A549 (cell line): ENCODE measurements around the gene LMAN1L. TPM values are rescaled to one million over a fixed set of nuclear protein-coding genes. Genes with fewer than 3 reads are reported as not detected.
A peak's percentile ranks its signal among the peaks of the same experiment; 100 is the strongest.

Experiments
- ATAC-seq, 2 experiments: fragments of 200-7000 bp in 1 of 2; fragments of >200 bp in 1 of 2; cut with Nextera tagmentation in 1 of 2; cut with Tn5 transposase in 1 of 2; 3 replicates each; pipeline versions ENCODE4 v1.8.0 to v1.9.1; 2018 to 2020; ENCODE audit warnings: mild to moderate bottlenecking in 1 of 2, moderate library complexity in 1 of 2
- CTCF ChIA-PET: fragments of 300-600 bp; sonication (Branson Sonifier 250); formaldehyde crosslinking; extraction: SDS; loops from one replicate; lab custom pipeline; 2021; ENCODE audit warnings: antibody characterized with exemption, inconsistent platforms; lab: Yijun Ruan, JAX
- POLR2A ChIA-PET: fragments of 350-600 bp; formaldehyde crosslinking; extraction: SDS; loops from one replicate; lab custom pipeline; 2021; ENCODE audit warnings: antibody characterized with exemption, inconsistent platforms; lab: Yijun Ruan, JAX
- DNase-seq, 2 experiments: peaks; one replicate each; pipeline versions ENCODE4 v3.0.0 to v3.0.0-alpha.2; 2011 to 2016; ENCODE audit warnings: low read depth in 1 of 2, low spot score in 1 of 2
- FAIRE-seq: peaks from 2 replicates; lab custom pipeline; 2011; peaks lifted over from hg19 to GRCh38; lab: Jason Lieb, UNC
- H3K27ac ChIP-seq, 2 experiments: fragments of >200 bp; sonication (Bioruptor Twin); formaldehyde crosslinking; 3 replicates each; pipeline ENCODE4 v1.5.1; 2016 to 2017
- H3K4me1 ChIP-seq: fragments of >200 bp; sonication (Bioruptor Twin); formaldehyde crosslinking; 3 replicates; pipeline ENCODE4 v1.6.1; 2016
- H3K4me2 ChIP-seq: fragments of >200 bp; sonication (Bioruptor Twin); formaldehyde crosslinking; 3 replicates; pipeline ENCODE4 v1.6.1; 2016
- H3K4me3 ChIP-seq: fragments of >200 bp; sonication (Bioruptor Twin); formaldehyde crosslinking; 3 replicates; pipeline ENCODE4 v1.5.1; 2016
- H3K9me3 ChIP-seq: fragments of >200 bp; sonication (Bioruptor Twin); formaldehyde crosslinking; 3 replicates; pipeline ENCODE4 v1.6.1; 2016
- BHLHE40 ChIP-seq: IDR thresholded peaks from 2 replicates; pipeline ENCODE4 v1.6.1; 2012; ENCODE audit warnings: low read depth, low read length, inconsistent platforms
- CBX2 ChIP-seq: fragments of 200-600 bp; sonication (generic); IDR thresholded peaks from 2 replicates; pipeline ENCODE4 v1.6.1; 2016; ENCODE audit warnings: low read depth, mild to moderate bottlenecking, borderline replicate concordance
- CEBPB ChIP-seq, 2 experiments: fragments of >200 bp in 1 of 2; sonication (Bioruptor Twin) in 1 of 2; formaldehyde crosslinking in 1 of 2; IDR thresholded peaks; 2 replicates each; pipeline ENCODE4 v1.6.1; 2012 to 2016
- CHD2 ChIP-seq: fragments of 150-350 bp; IDR thresholded peaks from 2 replicates; pipeline ENCODE4 v1.6.1; 2014; ENCODE audit warnings: low read length; ENCODE audit not compliant: partially characterized antibody
- CHD4 ChIP-seq: fragments of 200-600 bp; sonication (generic); IDR thresholded peaks from 2 replicates; pipeline ENCODE4 v1.6.1; 2016; ENCODE audit warnings: antibody characterized with exemption, mild to moderate bottlenecking, borderline replicate concordance
- E2F6 ChIP-seq: IDR thresholded peaks from 2 replicates; pipeline ENCODE4 v1.6.1; 2012; ENCODE audit warnings: low read depth, borderline replicate concordance
- EP300 ChIP-seq, 2 experiments: fragments of >200 bp; sonication (Bioruptor Twin); formaldehyde crosslinking; IDR thresholded peaks; 2 replicates in 1 of 2; 3 replicates in 1 of 2; pipeline ENCODE4 v1.6.1; 2016 to 2017
- ESRRA ChIP-seq: fragments of 150-350 bp; IDR thresholded peaks from 2 replicates; pipeline ENCODE4 v1.6.1; 2014; ENCODE audit warnings: mild to moderate bottlenecking, low read length, borderline replicate concordance
- HES2 ChIP-seq: fragments of >200 bp; sonication (Bioruptor Twin); formaldehyde crosslinking; IDR thresholded peaks from 2 replicates; pipeline ENCODE4 v1.6.1; 2016
- HEYL ChIP-seq: fragments of 250-450 bp; sonication (Bioruptor Pico); IDR thresholded peaks from 2 replicates; pipeline ENCODE4 v1.8.0; 2021; ENCODE audit warnings: mild to moderate bottlenecking, moderate library complexity
- KDM1A ChIP-seq: fragments of 200-600 bp; sonication (generic); IDR thresholded peaks from 2 replicates; pipeline ENCODE4 v1.6.1; 2016; ENCODE audit warnings: low read depth, mild to moderate bottlenecking
- KDM5A ChIP-seq: fragments of 200-600 bp; sonication (generic); IDR thresholded peaks from 2 replicates; pipeline ENCODE4 v1.6.1; 2016; ENCODE audit warnings: antibody characterized with exemption, mild to moderate bottlenecking
- NFE2L2 ChIP-seq: fragments of 150-350 bp; conservative IDR thresholded peaks from 2 replicates; pipeline ENCODE4 v1.6.1; 2014; ENCODE audit warnings: low read length
- NR3C1 ChIP-seq: fragments of >200 bp; sonication (Bioruptor Twin); formaldehyde crosslinking; IDR thresholded peaks from 3 replicates; pipeline ENCODE4 v1.6.1; 2017
- POLR2A ChIP-seq: IDR thresholded peaks from 2 replicates; pipeline ENCODE4 v1.6.1; 2012; ENCODE audit warnings: mild to moderate bottlenecking, low read length
- RAD21 ChIP-seq, 2 experiments: fragments of >200 bp in 1 of 2; sonication (Bioruptor Twin) in 1 of 2; formaldehyde crosslinking in 1 of 2; IDR thresholded peaks in 1 of 2; conservative IDR thresholded peaks in 1 of 2; 2 replicates in 1 of 2; 3 replicates in 1 of 2; pipeline ENCODE4 v1.6.1; 2012 to 2018; ENCODE audit warnings: inconsistent platforms in 1 of 2
- RFX5 ChIP-seq: fragments of 450-650 bp; IDR thresholded peaks from 2 replicates; pipeline ENCODE4 v1.7.1; 2014; ENCODE audit warnings: antibody characterized with exemption, mild to moderate bottlenecking, moderate library complexity
- SMC3 ChIP-seq: fragments of >200 bp; sonication (Bioruptor Twin); formaldehyde crosslinking; IDR thresholded peaks from 3 replicates; pipeline ENCODE4 v1.6.1; 2018; ENCODE audit warnings: inconsistent platforms
- TFCP2L1 ChIP-seq: fragments of 250-450 bp; sonication (Bioruptor Pico); IDR thresholded peaks from 2 replicates; pipeline ENCODE4 v1.5.0; 2021; ENCODE audit warnings: mild to moderate bottlenecking
- TP53 ChIP-seq: fragments of 250-450 bp; sonication (Bioruptor Pico); IDR thresholded peaks from 2 replicates; pipeline ENCODE4 v1.5.0; 2021; ENCODE audit warnings: mild to moderate bottlenecking, moderate library complexity
- USF2 ChIP-seq: fragments of 450-650 bp; IDR thresholded peaks from 2 replicates; pipeline ENCODE4 v1.6.1; 2014; ENCODE audit warnings: antibody characterized with exemption
- ZC3H11A ChIP-seq: fragments of 450-650 bp; IDR thresholded peaks from 2 replicates; pipeline ENCODE4 v1.6.1; 2014; ENCODE audit warnings: antibody characterized with exemption, mild to moderate bottlenecking
- WGBS: methylation state at CpG from one replicate; pipeline ENCODE4 v1.1.6; 2017; ENCODE audit errors: missing lambda C conversion rate; 5-methylcytosine and 5-hydroxymethylcytosine counted together
- polyA plus RNA-seq, 4 experiments: library from polyadenylated mRNA; depleted of rRNA in 3 of 4; stranded (reverse); fragments of >200 nt; fragmentation: RNase III in 1 of 4; extraction: RNeasy Plus Mini Kit Qiagen cat#74134 plus additional on column Dnase treatment in 1 of 4; gene quantifications; 2 replicates in 3 of 4; 3 replicates in 1 of 4; pipeline ENCODE4 v1.2.3, GENCODE V29; 2011 to 2017
- TF ChIP-seq, protein P1 (sequence below): IDR thresholded peaks from 2 replicates; pipeline ENCODE4 v1.6.1; 2012
- TF ChIP-seq, protein P2 (sequence below): fragments of >200 bp; sonication (Bioruptor Twin); formaldehyde crosslinking; IDR thresholded peaks from 3 replicates; pipeline ENCODE4 v1.5.1; 2016
- TF ChIP-seq, protein P3 (sequence below): fragments of >200 bp; sonication (Bioruptor Twin); formaldehyde crosslinking; IDR thresholded peaks from 3 replicates; pipeline ENCODE4 v1.6.1; 2016

LMAN1L gene
- polyA plus RNA-seq, 2 of the 4 experiments (the other 2 are of a cell fraction): not detected

- Histone ChIP-seq H3K9me3 (no peaks in the 10 kb centered on the region), H3K27ac (peak overlapping the region; percentile 41 to 57; a peak in 4 of 6 replicates), H3K4me3 (peak overlapping the region; percentile 26; the same call in 2 of the 3 replicates), H3K4me2 (peak overlapping the region; percentile 83), H3K4me1 (peaks cover 7% of the 10 kb centered on the region; the same call in 2 of the 3 replicates)
- POLR2A ChIA-PET: no interaction called here
- under 1% methylated on average over 9 of the region's 9 CpGs for WGBS
- peak; percentile 71 to 93 for DNase-seq
- peak; percentile 60 to 73 for ATAC-seq
- TF ChIP-seq CHD2 (no peak), CHD4 (no peak), SMC3 (peak; percentile 98), USF2 (no peak), RAD21 (conservative IDR thresholded peaks at IDR 0.05 in 1 of 2, IDR thresholded peaks at IDR 0.05 in 1 of 2) (peak; percentile 97), KDM1A (no peak), CEBPB (IDR thresholded peaks at IDR 0.05) (no peak), RFX5 (no peak), TFCP2L1 (CRISPR knock-in tag) (no peak), ESRRA (no peak), ZC3H11A (no peak)
- TF ChIP-seq, protein P1, sequence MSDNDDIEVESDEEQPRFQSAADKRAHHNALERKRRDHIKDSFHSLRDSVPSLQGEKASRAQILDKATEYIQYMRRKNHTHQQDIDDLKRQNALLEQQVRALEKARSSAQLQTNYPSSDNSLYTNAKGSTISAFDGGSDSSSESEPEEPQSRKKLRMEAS: peak; percentile 49; the same call in 1 of the 2 replicates
- TF ChIP-seq, protein P2, sequence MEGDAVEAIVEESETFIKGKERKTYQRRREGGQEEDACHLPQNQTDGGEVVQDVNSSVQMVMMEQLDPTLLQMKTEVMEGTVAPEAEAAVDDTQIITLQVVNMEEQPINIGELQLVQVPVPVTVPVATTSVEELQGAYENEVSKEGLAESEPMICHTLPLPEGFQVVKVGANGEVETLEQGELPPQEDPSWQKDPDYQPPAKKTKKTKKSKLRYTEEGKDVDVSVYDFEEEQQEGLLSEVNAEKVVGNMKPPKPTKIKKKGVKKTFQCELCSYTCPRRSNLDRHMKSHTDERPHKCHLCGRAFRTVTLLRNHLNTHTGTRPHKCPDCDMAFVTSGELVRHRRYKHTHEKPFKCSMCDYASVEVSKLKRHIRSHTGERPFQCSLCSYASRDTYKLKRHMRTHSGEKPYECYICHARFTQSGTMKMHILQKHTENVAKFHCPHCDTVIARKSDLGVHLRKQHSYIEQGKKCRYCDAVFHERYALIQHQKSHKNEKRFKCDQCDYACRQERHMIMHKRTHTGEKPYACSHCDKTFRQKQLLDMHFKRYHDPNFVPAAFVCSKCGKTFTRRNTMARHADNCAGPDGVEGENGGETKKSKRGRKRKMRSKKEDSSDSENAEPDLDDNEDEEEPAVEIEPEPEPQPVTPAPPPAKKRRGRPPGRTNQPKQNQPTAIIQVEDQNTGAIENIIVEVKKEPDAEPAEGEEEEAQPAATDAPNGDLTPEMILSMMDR: peak; percentile 95
- FAIRE-seq: peak; percentile 70
- CTCF ChIA-PET: interaction anchor here (0.6 to 65.6 kb wide), 45 partner anchors 9 to 983 kb away, joined by 3 to 1908 read pairs (median 5); partner anchors contain the start of genes CLK3, CPLX3, CSK and CYP11A1
Observed at GRCh38 chr15:74768771-74769342, 43.8 kb upstream of the LMAN1L start.

GRCh38 chr15:74769463-74770025 is 43.1 kb upstream of the LMAN1L start:
- ChIA-PET CTCF (interaction anchor here (0.5 to 65.6 kb wide), 45 partner anchors 10 to 600 kb away, joined by 3 to 1908 read pairs (median 5); partner anchors contain the start of genes CLK3, CPLX3, CSK and CYP11A1), POLR2A (no interaction called here)
- peaks cover 7% of the 10 kb centered on the region; the same call in 2 of the 3 replicates for H3K4me1 ChIP-seq
- 25% methylated on average over 7 of the region's 7 CpGs for WGBS
- H3K9me3 ChIP-seq: no peaks in the 10 kb centered on the region
- no peak for TF ChIP-seq CHD2
- TF ChIP-seq KDM5A: no peak
- TF ChIP-seq CHD4: no peak
- no peak for TF ChIP-seq EP300 (IDR thresholded peaks at IDR 0.05)
- TF ChIP-seq CBX2: no peak
- no peak overlapping the region for H3K4me3 ChIP-seq
- FAIRE-seq (no peak), ATAC-seq (0 out of 6 replicates have a peak, but pooled peaks of 1 of the 2 experiments have one; percentile 11), DNase-seq (no peak)
- H3K4me2 ChIP-seq: no peak overlapping the region
- no peak overlapping the region for H3K27ac ChIP-seq

- H3K4me1 ChIP-seq: peaks cover 7% of the 10 kb centered on the region; the same call in 2 of the 3 replicates
- ChIA-PET CTCF (interaction anchor here (0.5 to 65.6 kb wide), 55 partner anchors 10 to 543 kb away, joined by 3 to 1908 read pairs (median 4); partner anchors contain the start of genes COX5A, CPLX3, CSK and CYP1A2), POLR2A (interaction anchor here (1.0 kb wide), 1 partner anchor 11 kb away, joined by 3 read pairs; the partner anchor contains the start of gene CSK)
- no peak overlapping the region for H3K27ac ChIP-seq
- H3K4me2 ChIP-seq: peak overlapping the region; percentile 39; the same call in 1 of the 3 replicates
- H3K4me3 ChIP-seq: no peak overlapping the region
- 46% methylated on average over 4 of the region's 4 CpGs for WGBS
- DNase-seq (no peak), ATAC-seq (no peak; a peak in 1 of 6 replicates), FAIRE-seq (no peak)
- H3K9me3 ChIP-seq: no peaks in the 10 kb centered on the region
- TF ChIP-seq E2F6 (no peak), HES2 (no peak), KDM1A (no peak), NR3C1 (no peak), TP53 (CRISPR knock-in tag) (no peak), CEBPB (IDR thresholded peaks at IDR 0.05) (no peak), CBX2 (no peak), KDM5A (no peak), BHLHE40 (no peak), NFE2L2 (no peak), POLR2A (no peak), HEYL (no peak)
- TF ChIP-seq, protein P3, sequence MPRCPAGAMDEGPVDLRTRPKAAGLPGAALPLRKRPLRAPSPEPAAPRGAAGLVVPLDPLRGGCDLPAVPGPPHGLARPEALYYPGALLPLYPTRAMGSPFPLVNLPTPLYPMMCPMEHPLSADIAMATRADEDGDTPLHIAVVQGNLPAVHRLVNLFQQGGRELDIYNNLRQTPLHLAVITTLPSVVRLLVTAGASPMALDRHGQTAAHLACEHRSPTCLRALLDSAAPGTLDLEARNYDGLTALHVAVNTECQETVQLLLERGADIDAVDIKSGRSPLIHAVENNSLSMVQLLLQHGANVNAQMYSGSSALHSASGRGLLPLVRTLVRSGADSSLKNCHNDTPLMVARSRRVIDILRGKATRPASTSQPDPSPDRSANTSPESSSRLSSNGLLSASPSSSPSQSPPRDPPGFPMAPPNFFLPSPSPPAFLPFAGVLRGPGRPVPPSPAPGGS: no peak
Observed at GRCh38 chr15:74770211-74770903, 42.3 kb upstream of the LMAN1L start.
